ENCODE results near the gene HLA-A.

GRCh38 chr6:29989211-29989610 is 46.9 kb downstream of the HLA-A start:
- no peak for TF ChIP-seq CTCF (optimal IDR thresholded peaks at IDR 0.05 in 1 of 3, IDR thresholded peaks at IDR 0.05 in 1 of 3, conservative IDR thresholded peaks at IDR 0.05 in 1 of 3; ENCODE audit: extremely low read depth in 1 of 3, insufficient read depth in 2 of 3, low read length in 3 of 3)
- no peak for TF ChIP-seq EZH2 (IDR thresholded peaks at IDR 0.05; ENCODE audit: low read length)

Data from keratinocyte (primary cell).